K562 (cell line): ENCODE data around the gene ABHD10. TPM values are rescaled to one million over a fixed set of nuclear protein-coding genes. Genes with fewer than 3 reads are reported as not detected.

Experiments
- ATAC-seq: fragments of 200-7000 bp; cut with Tn5 transposase; 3 replicates; pipeline ENCODE4 v1.9.1; 2020; ENCODE audit warnings: moderate library complexity
- BruUV-seq: library from RNA; stranded (reverse); fragments of 400-500 nt; replicated peaks from 2 replicates; lab custom pipeline; 2021; lab: Mats Ljungman, UMichigan
- CTCF ChIA-PET: fragments of 300-600 bp; formaldehyde crosslinking; extraction: SDS; loops from one replicate; lab custom pipeline; 2021; ENCODE audit warnings: low intra/inter-chr PET ratio; lab: Yijun Ruan, JAX
- POLR2A ChIA-PET: fragments of 300-600, 350-650 bp; sonication (Branson Sonifier 250); formaldehyde crosslinking; extraction: SDS; loops from one replicate; lab custom pipeline; 2021; ENCODE audit warnings: antibody characterized with exemption, inconsistent platforms; lab: Yijun Ruan, JAX
- DNase-seq, 4 experiments: peaks; one replicate each; pipeline versions ENCODE4 v3.0.0 to v3.0.0-alpha.2; 2011 to 2018; ENCODE audit warnings: low spot score in 3 of 4, mixed read lengths in 3 of 4; ENCODE audit errors: extremely low read depth in 1 of 4
- FAIRE-seq: peaks from 2 replicates; lab custom pipeline; 2011; peaks lifted over from hg19 to GRCh38; lab: Jason Lieb, UNC
- H2AFZ ChIP-seq: 2 replicates; pipeline ENCODE4 v1.6.0; 2011; ENCODE audit warnings: low read depth, low read length, control low read depth, inconsistent platforms
- H3K27ac ChIP-seq: fragments of 200-600 bp; 3 replicates; pipeline ENCODE4 v1.8.0; 2011; ENCODE audit warnings: low read depth, mild to moderate bottlenecking, control low read depth, inconsistent platforms, low read length, moderate library complexity, mixed read lengths; ENCODE audit errors: extremely low read depth
- H3K27me3 ChIP-seq, 2 experiments: fragments of 300-600 bp in 1 of 2; 2 replicates in 1 of 2; 3 replicates in 1 of 2; pipeline versions ENCODE4 v1.6.0 to v1.8.0; 2011; ENCODE audit warnings: inconsistent platforms in 2 of 2, low read length in 2 of 2, mild to moderate bottlenecking in 1 of 2, mixed read lengths in 1 of 2, moderate library complexity in 1 of 2; ENCODE audit not compliant: control insufficient read depth in 2 of 2, insufficient read depth in 2 of 2
- H3K36me3 ChIP-seq: fragments of 300-600 bp; 3 replicates; pipeline ENCODE4 v1.8.0; 2011; ENCODE audit warnings: mild to moderate bottlenecking, low read length, inconsistent platforms; ENCODE audit not compliant: control insufficient read depth, insufficient read depth
- H3K4me1 ChIP-seq, 2 experiments: fragments of 200-600 bp in 1 of 2; replicated peaks in 1 of 2; 2 replicates in 1 of 2; 3 replicates in 1 of 2; pipeline versions ENCODE4 v1.5.1 to v1.8.0; 2011; ENCODE audit warnings: inconsistent platforms in 2 of 2, low read length in 2 of 2, mild to moderate bottlenecking in 1 of 2, mixed read lengths in 1 of 2, moderate library complexity in 1 of 2; ENCODE audit not compliant: control insufficient read depth in 2 of 2, insufficient read depth in 2 of 2
- H3K4me2 ChIP-seq: 2 replicates; pipeline ENCODE4 v1.6.1; 2011; ENCODE audit warnings: low read length, control low read depth, inconsistent platforms, mixed read lengths; ENCODE audit not compliant: insufficient read depth
- H3K4me3 ChIP-seq: fragments of 200-600 bp; sonication (generic), shearing (Covaris generic); 2 replicates; pipeline ENCODE4 v1.5.1; 2016; ENCODE audit warnings: control low read depth, inconsistent platforms
- H3K79me2 ChIP-seq: fragments of 200-600 bp; 3 replicates; pipeline ENCODE4 v1.8.0; 2011; ENCODE audit warnings: low read length, inconsistent platforms; ENCODE audit not compliant: control insufficient read depth, insufficient read depth
- H3K9ac ChIP-seq, 2 experiments: 2 replicates each; pipeline versions ENCODE4 v1.6.0 to v1.6.1; 2011; ENCODE audit warnings: low read depth in 2 of 2, low read length in 2 of 2, control low read depth in 1 of 2, inconsistent platforms in 1 of 2, mild to moderate bottlenecking in 1 of 2, mixed read lengths in 1 of 2; ENCODE audit not compliant: insufficient read depth in 1 of 2
- H3K9me1 ChIP-seq: one replicate; pipeline ENCODE4 v1.6.0; 2011; ENCODE audit warnings: inconsistent platforms, mild to moderate bottlenecking, low read length, moderate library complexity; ENCODE audit not compliant: control insufficient read depth, insufficient read depth
- H3K9me3 ChIP-seq: replicated peaks from 2 replicates; pipeline ENCODE4 v1.5.1; 2011; ENCODE audit warnings: low read depth, low read length, inconsistent platforms; ENCODE audit not compliant: control insufficient read depth, insufficient read depth
- H4K20me1 ChIP-seq: replicated peaks from 2 replicates; pipeline ENCODE4 v1.6.1; 2011; ENCODE audit warnings: low read length, inconsistent platforms, mixed read lengths; ENCODE audit not compliant: control insufficient read depth, insufficient read depth
- BHLHE40 ChIP-seq: IDR thresholded peaks from 2 replicates; pipeline ENCODE4 v1.6.1; 2011; ENCODE audit warnings: low read length, improper control_type of control experiment
- CCAR2 ChIP-seq: fragments of 200-400 bp; formaldehyde crosslinking; IDR thresholded peaks from 2 replicates; pipeline ENCODE4 v1.6.1; 2017; ENCODE audit warnings: mild to moderate bottlenecking, low read depth, low read length
- CHD2 ChIP-seq: IDR thresholded peaks from 2 replicates; pipeline ENCODE4 v1.6.1; 2011; ENCODE audit warnings: low read depth, low read length
- CREB1 ChIP-seq, 2 experiments: sonication (generic) in 1 of 2; formaldehyde crosslinking in 1 of 2; IDR thresholded peaks; 2 replicates each; pipeline versions ENCODE4 v1.6.1 to v1.8.0; 2012 to 2022; ENCODE audit warnings: inconsistent platforms in 1 of 2, mild to moderate bottlenecking in 1 of 2, missing genetic modification reagents in 1 of 2, moderate library complexity in 1 of 2
- FOXK1 ChIP-seq: sonication (generic); formaldehyde crosslinking; IDR thresholded peaks from 2 replicates; pipeline ENCODE4 v1.8.0; 2022; ENCODE audit warnings: missing genetic modification reagents, mild to moderate bottlenecking, borderline replicate concordance
- HBP1 ChIP-seq: fragments of 450-650 bp; formaldehyde crosslinking; IDR thresholded peaks from 2 replicates; pipeline ENCODE4 v1.4.0; 2022; ENCODE audit warnings: missing genetic modification characterization
- NONO ChIP-seq, 2 experiments: fragments of 200-400 bp in 1 of 2; fragments of 450-650 bp in 1 of 2; formaldehyde crosslinking in 1 of 2; IDR thresholded peaks; 2 replicates each; pipeline ENCODE4 v1.6.1; 2017; ENCODE audit warnings: low read depth in 2 of 2, mild to moderate bottlenecking in 2 of 2, moderate library complexity in 2 of 2, low read length in 1 of 2
- PURB ChIP-seq: sonication (generic); formaldehyde crosslinking; IDR thresholded peaks from 2 replicates; pipeline ENCODE4 v1.9.0; 2021; ENCODE audit warnings: low read depth, mild to moderate bottlenecking, missing genetic modification reagents
- PYGO2 ChIP-seq: fragments of 450-650 bp; IDR thresholded peaks from 2 replicates; pipeline ENCODE4 v1.6.1; 2016; ENCODE audit warnings: mild to moderate bottlenecking, missing genetic modification characterization, moderate library complexity, missing compliant biosample characterization
- RB1 ChIP-seq: fragments of 450-650 bp; IDR thresholded peaks from 2 replicates; pipeline ENCODE4 v1.6.1; 2017; ENCODE audit warnings: low read depth, mild to moderate bottlenecking
- SLC30A9 ChIP-seq: fragments of 250-450 bp; sonication (Bioruptor Pico); IDR thresholded peaks from 2 replicates; pipeline ENCODE4 v1.8.0; 2022; ENCODE audit warnings: mild to moderate bottlenecking, moderate library complexity
- WGBS: fragments of 100-300 bp; shearing (Covaris generic); methylation state at CpG from one replicate; pipeline ENCODE4 v1.1.6; 2016; ENCODE audit warnings: low coverage, mixed read lengths; ENCODE audit not compliant: insufficient coverage; ENCODE audit errors: missing lambda C conversion rate; 5-methylcytosine and 5-hydroxymethylcytosine counted together
- in situ Hi-C: fragments of 300-500 bp; cut with MboI; formaldehyde crosslinking; loops from 4 replicates; pipeline ENCODE4 v1.15.0; 2018; ENCODE audit warnings: inconsistent platforms, mixed read lengths
- intact Hi-C: fragments of 100-400 bp; cut with micrococcal nuclease; formaldehyde crosslinking; loops from 2 replicates; pipeline ENCODE4 v1.14.2; 2022
- polyA plus RNA-seq, 8 experiments: library from polyadenylated mRNA; depleted of rRNA in 4 of 8; stranded (reverse) in 5 of 8; unstranded in 3 of 8; fragments of >200 nt; fragmentation: Nextera tagmentation in 2 of 8; fragmentation: Illumina TruSeq in 1 of 8; extraction: Ambion mirVana in 2 of 8; extraction: Trizol in 1 of 8; gene quantifications; 2 replicates each; pipeline versions ENCODE4 v1.2.1 to v1.2.3, GENCODE V29; 2011 to 2014; ENCODE audit warnings: inconsistent platforms in 1 of 8, missing spikeins in 1 of 8
- total RNA-seq, 7 experiments: library from RNA; depleted of rRNA in 6 of 7; stranded (reverse); fragments of >200 nt in 6 of 7; fragmentation: Illumina TruSeq in 2 of 7; extraction: Trizol in 2 of 7; gene quantifications; 2 replicates each; pipeline versions ENCODE4 v1.2.1 to v1.2.3, GENCODE V29; 2011 to 2021; ENCODE audit warnings: low replicate concordance in 1 of 7
- TF ChIP-seq, protein P1 (sequence below): conservative IDR thresholded peaks from 2 replicates; pipeline ENCODE4 v1.6.1; 2011; ENCODE audit warnings: low read depth, mild to moderate bottlenecking, low read length; ENCODE audit not compliant: control insufficient read depth
- TF ChIP-seq, protein P2 (sequence below): fragments of 450-650 bp; IDR thresholded peaks from 2 replicates; pipeline ENCODE4 v1.6.1; 2016; ENCODE audit warnings: missing biosample characterization, missing genetic modification characterization
- TF ChIP-seq, protein P3 (sequence below): fragments of 450-650 bp; IDR thresholded peaks from 2 replicates; pipeline ENCODE4 v1.6.1; 2017; ENCODE audit warnings: antibody characterized with exemption

ABHD10 gene
- total and polyA plus RNA-seq, 9 of the 15 experiments (the other 6 are each of a cell fraction or from before 2014, with no cell fraction given): 6.1 to 29.5 (median 11.5) TPM

DNA sequence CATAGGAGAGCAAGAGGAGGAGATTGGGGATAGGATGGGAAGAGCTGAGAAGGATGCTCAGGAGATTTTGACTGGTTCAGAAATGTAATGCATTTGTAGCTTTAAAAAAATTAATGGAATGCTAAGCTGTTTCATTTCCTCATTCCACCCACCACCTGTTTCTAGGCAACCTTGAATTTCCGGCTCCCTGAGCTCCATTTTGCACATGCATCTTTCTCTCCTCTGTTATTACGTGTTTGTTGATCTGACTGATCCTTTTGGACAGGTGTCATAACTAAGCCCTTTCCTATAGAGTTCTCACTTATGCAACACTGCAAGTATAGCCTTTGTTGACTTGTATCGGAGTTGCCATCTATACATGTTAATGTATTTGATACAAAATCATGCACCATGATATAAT, 60.0 kb downstream of the ABHD10 start:
- ChIA-PET POLR2A (no interaction called here), CTCF (no interaction called here)
- 3% methylated on average over 3 of the region's 3 CpGs for WGBS
- intact Hi-C loops (no loop called here), in situ Hi-C loops (no loop called here)
- Histone ChIP-seq H3K4me2 (no peak overlapping the region), H3K79me2 (no peaks in the 10 kb centered on the region), H3K4me1 (no peaks in the 10 kb centered on the region), H3K9me3 (no peaks in the 10 kb centered on the region), H3K27me3 (no peaks in the 10 kb centered on the region; a peak in 1 of 5 replicates), H3K27ac (no peak overlapping the region), H3K36me3 (no peaks in the 10 kb centered on the region), H3K9ac (no peak overlapping the region), H4K20me1 (no peaks in the 10 kb centered on the region), H2AFZ (no peak overlapping the region), H3K4me3 (no peak overlapping the region), H3K9me1 (no peaks in the 10 kb centered on the region)
- TF ChIP-seq SLC30A9 (CRISPR knock-in tag) (no peak), NONO (IDR thresholded peaks at IDR 0.05; ENCODE audit: low read depth in 2 of 2, low read length in 1 of 2) (no peak), CCAR2 (no peak), BHLHE40 (no peak), HBP1 (CRISPR knock-in tag) (no peak), PYGO2 (no peak), FOXK1 (CRISPR knock-in tag) (no peak), RB1 (no peak), PURB (CRISPR knock-in tag) (no peak), CHD2 (no peak), CREB1 (IDR thresholded peaks at IDR 0.05) (no peak), CREB1 (CRISPR knock-in tag; IDR thresholded peaks at IDR 0.05) (no peak)
- TF ChIP-seq, protein P1, sequence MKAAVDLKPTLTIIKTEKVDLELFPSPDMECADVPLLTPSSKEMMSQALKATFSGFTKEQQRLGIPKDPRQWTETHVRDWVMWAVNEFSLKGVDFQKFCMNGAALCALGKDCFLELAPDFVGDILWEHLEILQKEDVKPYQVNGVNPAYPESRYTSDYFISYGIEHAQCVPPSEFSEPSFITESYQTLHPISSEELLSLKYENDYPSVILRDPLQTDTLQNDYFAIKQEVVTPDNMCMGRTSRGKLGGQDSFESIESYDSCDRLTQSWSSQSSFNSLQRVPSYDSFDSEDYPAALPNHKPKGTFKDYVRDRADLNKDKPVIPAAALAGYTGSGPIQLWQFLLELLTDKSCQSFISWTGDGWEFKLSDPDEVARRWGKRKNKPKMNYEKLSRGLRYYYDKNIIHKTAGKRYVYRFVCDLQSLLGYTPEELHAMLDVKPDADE: no peak
- TF ChIP-seq, protein P2, sequence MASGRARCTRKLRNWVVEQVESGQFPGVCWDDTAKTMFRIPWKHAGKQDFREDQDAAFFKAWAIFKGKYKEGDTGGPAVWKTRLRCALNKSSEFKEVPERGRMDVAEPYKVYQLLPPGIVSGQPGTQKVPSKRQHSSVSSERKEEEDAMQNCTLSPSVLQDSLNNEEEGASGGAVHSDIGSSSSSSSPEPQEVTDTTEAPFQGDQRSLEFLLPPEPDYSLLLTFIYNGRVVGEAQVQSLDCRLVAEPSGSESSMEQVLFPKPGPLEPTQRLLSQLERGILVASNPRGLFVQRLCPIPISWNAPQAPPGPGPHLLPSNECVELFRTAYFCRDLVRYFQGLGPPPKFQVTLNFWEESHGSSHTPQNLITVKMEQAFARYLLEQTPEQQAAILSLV: no peak
- TF ChIP-seq, protein P3, sequence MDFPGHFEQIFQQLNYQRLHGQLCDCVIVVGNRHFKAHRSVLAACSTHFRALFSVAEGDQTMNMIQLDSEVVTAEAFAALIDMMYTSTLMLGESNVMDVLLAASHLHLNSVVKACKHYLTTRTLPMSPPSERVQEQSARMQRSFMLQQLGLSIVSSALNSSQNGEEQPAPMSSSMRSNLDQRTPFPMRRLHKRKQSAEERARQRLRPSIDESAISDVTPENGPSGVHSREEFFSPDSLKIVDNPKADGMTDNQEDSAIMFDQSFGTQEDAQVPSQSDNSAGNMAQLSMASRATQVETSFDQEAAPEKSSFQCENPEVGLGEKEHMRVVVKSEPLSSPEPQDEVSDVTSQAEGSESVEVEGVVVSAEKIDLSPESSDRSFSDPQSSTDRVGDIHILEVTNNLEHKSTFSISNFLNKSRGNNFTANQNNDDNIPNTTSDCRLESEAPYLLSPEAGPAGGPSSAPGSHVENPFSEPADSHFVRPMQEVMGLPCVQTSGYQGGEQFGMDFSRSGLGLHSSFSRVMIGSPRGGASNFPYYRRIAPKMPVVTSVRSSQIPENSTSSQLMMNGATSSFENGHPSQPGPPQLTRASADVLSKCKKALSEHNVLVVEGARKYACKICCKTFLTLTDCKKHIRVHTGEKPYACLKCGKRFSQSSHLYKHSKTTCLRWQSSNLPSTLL: no peak
- DNase-seq (no peak), ATAC-seq (no peak), FAIRE-seq (no peak)
- BruUV-seq: no TSS peak
